Measurements from ENCODE around the gene ABI2. TPM values are rescaled to one million over a fixed set of nuclear protein-coding genes. Genes with fewer than 3 reads are reported as not detected.

ABI2 gene
- total RNA-seq, 1 experiment from 2014 or later: 72.2 TPM

DNA sequence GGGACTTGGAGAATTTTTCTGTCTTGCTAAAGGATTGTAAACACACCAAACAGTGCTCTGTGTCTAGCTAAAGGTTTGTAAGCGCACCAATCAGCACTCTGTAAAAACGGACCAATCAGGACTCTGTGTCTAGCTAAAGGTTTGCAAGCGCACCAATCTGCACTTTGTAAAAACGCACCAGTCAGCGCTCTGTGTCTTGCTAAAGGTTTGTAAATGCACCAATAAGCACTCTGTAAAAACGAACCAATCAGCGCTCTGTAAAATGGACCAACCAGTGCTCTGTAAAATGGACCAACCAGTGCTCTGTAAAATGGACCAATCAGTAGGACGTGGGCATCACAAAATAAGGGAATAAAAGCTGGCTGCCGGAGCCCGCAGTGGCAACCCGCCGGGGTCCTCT, 16.5 kb downstream of the ABI2 start:
- ChIA-PET CTCF (no interaction called here), POLR2A (interaction anchor here (0.6 kb wide), 1 partner anchor 11 kb away, joined by 5 read pairs; no protein-coding TSS in a partner anchor)
- in situ Hi-C loops (cut with HindIII; ENCODE audit: low pct_unique_long_range_greater_than_20kb, low sequenced_read_pairs): no loop called here
- DNase-seq (ENCODE audit: low read depth, low spot score) (no peak), ATAC-seq (no peak)
- Histone ChIP-seq H3K4me1 (ENCODE audit: control insufficient read depth, insufficient read depth, low read length) (peaks cover 18% of the 10 kb centered on the region), H3K9me3 (ENCODE audit: control insufficient read depth, insufficient read depth, low read depth, low read length) (no peaks in the 10 kb centered on the region), H3K27ac (ENCODE audit: low read length) (no peak overlapping the region), H3K4me3 (ENCODE audit: low read depth in 2 of 2, low read length in 2 of 2) (no peak overlapping the region), H3K27me3 (ENCODE audit: control insufficient read depth, insufficient read depth, low read length) (no peaks in the 10 kb centered on the region), H3K36me3 (ENCODE audit: control insufficient read depth, insufficient read depth, low read length) (no peaks in the 10 kb centered on the region)
- no TSS peak for BruUV-seq (replicated peaks)
- intact Hi-C loops (cut with micrococcal nuclease; ENCODE audit: unreplicated experiment): no loop called here
- TF ChIP-seq, protein P1, sequence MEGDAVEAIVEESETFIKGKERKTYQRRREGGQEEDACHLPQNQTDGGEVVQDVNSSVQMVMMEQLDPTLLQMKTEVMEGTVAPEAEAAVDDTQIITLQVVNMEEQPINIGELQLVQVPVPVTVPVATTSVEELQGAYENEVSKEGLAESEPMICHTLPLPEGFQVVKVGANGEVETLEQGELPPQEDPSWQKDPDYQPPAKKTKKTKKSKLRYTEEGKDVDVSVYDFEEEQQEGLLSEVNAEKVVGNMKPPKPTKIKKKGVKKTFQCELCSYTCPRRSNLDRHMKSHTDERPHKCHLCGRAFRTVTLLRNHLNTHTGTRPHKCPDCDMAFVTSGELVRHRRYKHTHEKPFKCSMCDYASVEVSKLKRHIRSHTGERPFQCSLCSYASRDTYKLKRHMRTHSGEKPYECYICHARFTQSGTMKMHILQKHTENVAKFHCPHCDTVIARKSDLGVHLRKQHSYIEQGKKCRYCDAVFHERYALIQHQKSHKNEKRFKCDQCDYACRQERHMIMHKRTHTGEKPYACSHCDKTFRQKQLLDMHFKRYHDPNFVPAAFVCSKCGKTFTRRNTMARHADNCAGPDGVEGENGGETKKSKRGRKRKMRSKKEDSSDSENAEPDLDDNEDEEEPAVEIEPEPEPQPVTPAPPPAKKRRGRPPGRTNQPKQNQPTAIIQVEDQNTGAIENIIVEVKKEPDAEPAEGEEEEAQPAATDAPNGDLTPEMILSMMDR (IDR thresholded peaks at IDR 0.05): no peak
- TF ChIP-seq, protein P2, sequence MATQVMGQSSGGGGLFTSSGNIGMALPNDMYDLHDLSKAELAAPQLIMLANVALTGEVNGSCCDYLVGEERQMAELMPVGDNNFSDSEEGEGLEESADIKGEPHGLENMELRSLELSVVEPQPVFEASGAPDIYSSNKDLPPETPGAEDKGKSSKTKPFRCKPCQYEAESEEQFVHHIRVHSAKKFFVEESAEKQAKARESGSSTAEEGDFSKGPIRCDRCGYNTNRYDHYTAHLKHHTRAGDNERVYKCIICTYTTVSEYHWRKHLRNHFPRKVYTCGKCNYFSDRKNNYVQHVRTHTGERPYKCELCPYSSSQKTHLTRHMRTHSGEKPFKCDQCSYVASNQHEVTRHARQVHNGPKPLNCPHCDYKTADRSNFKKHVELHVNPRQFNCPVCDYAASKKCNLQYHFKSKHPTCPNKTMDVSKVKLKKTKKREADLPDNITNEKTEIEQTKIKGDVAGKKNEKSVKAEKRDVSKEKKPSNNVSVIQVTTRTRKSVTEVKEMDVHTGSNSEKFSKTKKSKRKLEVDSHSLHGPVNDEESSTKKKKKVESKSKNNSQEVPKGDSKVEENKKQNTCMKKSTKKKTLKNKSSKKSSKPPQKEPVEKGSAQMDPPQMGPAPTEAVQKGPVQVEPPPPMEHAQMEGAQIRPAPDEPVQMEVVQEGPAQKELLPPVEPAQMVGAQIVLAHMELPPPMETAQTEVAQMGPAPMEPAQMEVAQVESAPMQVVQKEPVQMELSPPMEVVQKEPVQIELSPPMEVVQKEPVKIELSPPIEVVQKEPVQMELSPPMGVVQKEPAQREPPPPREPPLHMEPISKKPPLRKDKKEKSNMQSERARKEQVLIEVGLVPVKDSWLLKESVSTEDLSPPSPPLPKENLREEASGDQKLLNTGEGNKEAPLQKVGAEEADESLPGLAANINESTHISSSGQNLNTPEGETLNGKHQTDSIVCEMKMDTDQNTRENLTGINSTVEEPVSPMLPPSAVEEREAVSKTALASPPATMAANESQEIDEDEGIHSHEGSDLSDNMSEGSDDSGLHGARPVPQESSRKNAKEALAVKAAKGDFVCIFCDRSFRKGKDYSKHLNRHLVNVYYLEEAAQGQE (IDR thresholded peaks at IDR 0.05; ENCODE audit: insufficient read depth in 1 of 2, low read depth in 2 of 2, low read length in 1 of 2): no peak
- TF ChIP-seq SIN3A (IDR thresholded peaks at IDR 0.05; ENCODE audit: borderline replicate concordance, insufficient read depth, low read depth, low read length) (no peak), TCF7L2 (IDR thresholded peaks at IDR 0.05; ENCODE audit: low read depth, low read length) (no peak), POLR2AphosphoS5 (IDR thresholded peaks at IDR 0.05; ENCODE audit: low read depth, low read length) (no peak)

GRCh38 chr2:203346612-203347011, 18.4 kb downstream of the ABI2 start:
- Histone ChIP-seq H3K36me3 (ENCODE audit: control insufficient read depth, insufficient read depth, low read length) (no peaks in the 10 kb centered on the region), H3K9me3 (ENCODE audit: control insufficient read depth, insufficient read depth, low read depth, low read length) (no peaks in the 10 kb centered on the region), H3K27me3 (ENCODE audit: control insufficient read depth, insufficient read depth, low read length) (no peaks in the 10 kb centered on the region), H3K4me1 (ENCODE audit: control insufficient read depth, insufficient read depth, low read length) (0 out of 2 replicates have a peak, but pooled peaks cover 3% of the 10 kb centered on the region), H3K4me3 (ENCODE audit: low read depth in 2 of 2, low read length in 2 of 2) (no peak overlapping the region), H3K27ac (ENCODE audit: low read length) (no peak overlapping the region)
- in situ Hi-C loops (cut with HindIII; ENCODE audit: low pct_unique_long_range_greater_than_20kb, low sequenced_read_pairs): no loop called here
- DNase-seq (ENCODE audit: low read depth, low spot score) (no peak), ATAC-seq (no peak)
- intact Hi-C loops (cut with micrococcal nuclease; ENCODE audit: unreplicated experiment): no loop called here
- TF ChIP-seq, protein P2 (IDR thresholded peaks at IDR 0.05; ENCODE audit: insufficient read depth in 1 of 2, low read depth in 2 of 2, low read length in 1 of 2): no peak
- TF ChIP-seq, protein P1 (IDR thresholded peaks at IDR 0.05): no peak
- no peak for TF ChIP-seq POLR2AphosphoS5 (IDR thresholded peaks at IDR 0.05; ENCODE audit: low read depth, low read length)
- TF ChIP-seq TCF7L2 (IDR thresholded peaks at IDR 0.05; ENCODE audit: low read depth, low read length): no peak
- TF ChIP-seq SIN3A (IDR thresholded peaks at IDR 0.05; ENCODE audit: borderline replicate concordance, insufficient read depth, low read depth, low read length): no peak
- CTCF ChIA-PET: no interaction called here
- POLR2A ChIA-PET: no interaction called here
- BruUV-seq (replicated peaks): no TSS peak
